ENCODE measurements around the gene NEMP1. TPM values are rescaled to one million over a fixed set of nuclear protein-coding genes. Genes with fewer than 3 reads are reported as not detected.
A peak's percentile ranks its signal among the peaks of the same experiment; 100 is the strongest.

NEMP1 gene
- total RNA-seq, 4 donors from 2014 or later, result 4.6 to 11.6 (median 5.7) TPM

DNA sequence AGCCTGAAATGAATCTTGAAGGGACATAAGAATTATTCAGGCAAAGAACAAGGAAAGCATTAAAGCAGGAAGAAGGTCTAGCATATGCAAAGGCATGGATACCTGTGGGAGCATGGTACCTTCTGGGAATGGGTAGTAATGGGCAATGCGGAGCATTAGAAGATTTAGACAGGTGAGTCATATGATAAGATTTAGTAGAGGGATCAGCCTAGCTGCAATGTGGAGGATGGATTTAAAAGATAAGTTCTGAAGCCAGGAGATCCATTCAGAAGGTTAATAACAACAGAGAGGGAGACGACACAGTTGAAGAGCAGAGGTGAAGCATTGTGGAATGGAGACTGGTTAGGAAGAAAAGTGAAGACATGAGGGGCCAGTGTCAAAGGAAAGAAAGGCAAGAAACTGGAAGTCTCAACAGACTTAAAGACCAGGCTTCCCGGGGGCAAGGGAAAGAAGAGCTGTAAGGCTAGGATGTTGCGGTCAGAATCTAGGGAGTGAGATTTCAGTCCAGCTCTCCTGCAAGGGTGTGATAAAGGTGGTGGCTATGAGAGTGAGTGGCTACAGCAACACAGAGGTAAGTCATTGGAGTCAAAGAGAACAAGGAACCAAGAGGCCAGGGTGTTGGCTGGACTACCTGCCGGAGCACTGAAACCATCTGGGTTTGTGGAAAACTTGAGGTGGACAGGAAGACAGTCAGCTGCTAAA lies 38.1 kb upstream of the NEMP1 start:
- Histone ChIP-seq H3K27ac (no peak overlapping the region), H3K4me3 (no peak overlapping the region), H3K9me3 (no peaks in the 10 kb centered on the region), H3K4me1 (peaks cover 0 to 8% (median 0%) of the 10 kb centered on the region in 4 donors), H3K27me3 (no peaks in the 10 kb centered on the region), H3K36me3 (no peaks in the 10 kb centered on the region)
- DNase-seq, result no peak
- TF ChIP-seq POLR2A (IDR thresholded peaks at IDR 0.05), result no peak
- TF ChIP-seq, protein P1, sequence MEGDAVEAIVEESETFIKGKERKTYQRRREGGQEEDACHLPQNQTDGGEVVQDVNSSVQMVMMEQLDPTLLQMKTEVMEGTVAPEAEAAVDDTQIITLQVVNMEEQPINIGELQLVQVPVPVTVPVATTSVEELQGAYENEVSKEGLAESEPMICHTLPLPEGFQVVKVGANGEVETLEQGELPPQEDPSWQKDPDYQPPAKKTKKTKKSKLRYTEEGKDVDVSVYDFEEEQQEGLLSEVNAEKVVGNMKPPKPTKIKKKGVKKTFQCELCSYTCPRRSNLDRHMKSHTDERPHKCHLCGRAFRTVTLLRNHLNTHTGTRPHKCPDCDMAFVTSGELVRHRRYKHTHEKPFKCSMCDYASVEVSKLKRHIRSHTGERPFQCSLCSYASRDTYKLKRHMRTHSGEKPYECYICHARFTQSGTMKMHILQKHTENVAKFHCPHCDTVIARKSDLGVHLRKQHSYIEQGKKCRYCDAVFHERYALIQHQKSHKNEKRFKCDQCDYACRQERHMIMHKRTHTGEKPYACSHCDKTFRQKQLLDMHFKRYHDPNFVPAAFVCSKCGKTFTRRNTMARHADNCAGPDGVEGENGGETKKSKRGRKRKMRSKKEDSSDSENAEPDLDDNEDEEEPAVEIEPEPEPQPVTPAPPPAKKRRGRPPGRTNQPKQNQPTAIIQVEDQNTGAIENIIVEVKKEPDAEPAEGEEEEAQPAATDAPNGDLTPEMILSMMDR (IDR thresholded peaks at IDR 0.05), result no peak

DNA sequence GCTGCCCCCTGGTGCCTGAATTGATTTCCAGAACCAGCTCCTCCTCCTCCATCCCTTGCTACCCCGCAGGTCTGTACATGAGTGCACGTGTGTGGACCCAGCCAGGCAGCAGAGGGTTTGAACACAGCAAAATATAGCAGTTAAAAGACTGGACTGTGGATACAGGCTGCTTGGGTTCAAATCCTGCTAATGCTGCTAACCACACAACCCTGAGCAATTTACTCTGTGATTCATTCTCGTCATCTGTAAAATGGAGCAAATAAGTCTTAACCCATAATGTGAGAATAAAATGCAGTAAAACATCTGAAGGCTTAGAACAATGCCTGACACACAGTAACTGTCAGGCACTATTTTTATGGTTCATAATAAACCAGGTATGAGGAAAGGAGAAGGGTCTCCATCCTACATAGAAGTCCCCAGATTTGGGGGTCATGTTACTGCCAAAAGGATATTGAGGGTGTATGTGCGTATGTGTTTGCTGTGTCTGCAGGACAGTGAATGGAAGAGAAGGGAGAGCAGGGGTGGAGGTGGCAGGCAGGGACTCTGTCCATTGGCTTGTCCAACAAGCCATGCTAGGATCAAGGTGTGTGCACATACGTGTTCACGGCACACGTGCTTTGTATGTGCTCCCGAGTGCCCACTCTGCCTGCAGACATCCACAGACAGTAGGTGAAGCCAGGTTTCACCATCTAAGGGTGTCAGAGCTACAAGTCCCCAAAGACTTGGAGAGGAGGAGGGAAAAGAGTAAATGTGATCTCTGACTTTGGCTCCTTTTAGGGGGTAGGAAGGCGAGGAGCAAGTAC lies 34.1 kb upstream of the NEMP1 start:
- H3K4me3 ChIP-seq, result peak overlapping the region; percentile 74 to 81 (median 76)
- TF ChIP-seq POLR2A (IDR thresholded peaks at IDR 0.05), result no peak
- TF ChIP-seq, protein P1 (IDR thresholded peaks at IDR 0.05), result peak in 2 of 6 experiments; percentile 74 to 83
- peaks cover 0 to 7% (median 0%) of the 10 kb centered on the region in 3 donors for H3K36me3 ChIP-seq
- H3K9me3 ChIP-seq, result no peaks in the 10 kb centered on the region
- no peaks in the 10 kb centered on the region for H3K27me3 ChIP-seq
- peaks cover 0 to 34% (median 5%) of the 10 kb centered on the region in 4 donors for H3K4me1 ChIP-seq
- no peak for DNase-seq
- H3K27ac ChIP-seq, result peak overlapping the region; percentile 98 to 99 (median 98)

DNA sequence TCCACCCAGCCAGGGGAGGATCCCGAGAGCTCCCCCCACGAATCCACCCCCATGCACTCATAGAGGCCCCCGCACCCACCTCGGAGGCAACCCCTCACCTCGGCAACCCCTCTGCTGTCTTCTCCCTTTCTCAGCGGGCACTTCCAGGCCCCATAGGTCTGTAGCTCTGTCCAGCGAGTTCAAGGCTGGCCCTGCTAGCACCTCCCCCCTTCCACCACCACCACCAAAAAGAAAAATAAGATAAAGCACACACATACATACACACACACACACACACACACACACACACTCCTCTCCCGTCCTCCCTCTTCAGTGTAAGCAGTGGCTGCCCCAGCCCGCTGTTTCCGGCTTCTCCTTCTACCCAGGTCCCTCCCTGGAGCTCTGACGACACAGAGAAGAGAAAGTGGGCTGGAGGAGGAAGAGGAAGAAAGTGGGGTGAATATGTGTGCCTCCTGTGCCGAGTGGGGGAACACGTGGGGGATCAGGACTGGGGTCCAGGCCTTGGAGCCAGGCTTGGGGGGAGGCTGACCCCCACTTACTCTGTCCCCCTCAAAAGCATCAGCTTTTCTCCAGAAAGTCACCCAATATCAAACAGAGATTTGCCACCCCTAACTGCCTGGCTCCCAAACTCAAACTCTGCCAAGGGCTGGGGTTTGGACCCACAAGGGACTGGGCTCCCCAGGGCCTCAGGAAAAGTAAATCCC lies 32.6 kb upstream of the NEMP1 start, which contains the start of gene STAT6:
STAT6 (minus strand) TSS at position 332 of the 704 bp plus-strand sequence. CDS start 3,084 bp downstream, outside the sequence.
- peaks cover 0 to 48% (median 5%) of the 10 kb centered on the region in 4 donors for H3K4me1 ChIP-seq
- TF ChIP-seq, protein P1 (IDR thresholded peaks at IDR 0.05), result no peak
- peak; percentile 58 to 79 for TF ChIP-seq POLR2A (IDR thresholded peaks at IDR 0.05)

DNA sequence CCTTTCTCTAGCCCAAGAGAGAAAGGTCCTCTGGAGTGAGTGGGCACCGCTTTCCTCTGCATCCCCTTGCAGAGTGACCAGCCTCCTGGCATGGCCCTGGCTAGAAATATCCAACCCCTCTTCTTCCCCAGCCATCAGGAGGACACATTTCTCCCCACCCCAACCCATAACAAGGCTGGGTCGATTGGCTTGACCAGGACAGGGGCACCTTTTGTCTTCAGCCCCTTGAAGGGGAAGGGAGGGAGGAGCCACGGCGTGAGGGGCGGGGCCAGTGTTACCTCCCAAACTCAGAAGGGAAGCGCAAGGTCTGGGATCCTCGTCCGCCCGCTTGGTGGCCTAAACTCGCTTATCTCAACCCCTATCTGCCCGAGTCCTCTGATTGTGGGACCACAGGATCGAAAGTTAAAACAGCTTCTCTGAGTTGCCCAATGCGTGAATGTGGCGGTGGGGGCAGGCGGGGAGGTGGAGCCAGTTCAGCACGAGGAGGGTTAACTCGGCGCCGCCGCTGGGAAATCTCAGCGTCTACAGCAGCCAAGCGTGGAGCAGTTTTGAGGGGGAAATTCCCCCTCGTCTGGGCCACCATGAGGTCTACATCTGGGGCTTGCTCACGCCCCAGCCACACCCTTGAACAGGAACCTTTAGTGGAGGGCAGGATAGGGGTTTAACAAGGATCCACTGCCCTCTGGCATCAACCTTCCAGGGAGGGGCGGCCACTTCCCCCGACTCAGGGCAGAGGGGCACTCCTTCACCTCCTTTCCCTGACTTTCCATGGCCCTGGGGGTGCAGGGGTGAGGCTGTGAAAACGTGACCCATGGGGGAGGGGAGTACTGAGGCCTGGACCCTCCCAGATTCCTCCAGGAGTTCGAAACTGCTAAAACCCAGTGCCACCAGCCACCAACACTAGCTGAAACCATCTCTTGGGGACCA lies 31.8 kb upstream of the NEMP1 start:
- Histone ChIP-seq H3K27ac (peak overlapping the region; percentile 98 to 99 (median 98)), H3K27me3 (no peaks in the 10 kb centered on the region), H3K4me1 (peaks cover 0 to 49% (median 5%) of the 10 kb centered on the region in 4 donors), H3K36me3 (peaks cover 0 to 30% (median 0%) of the 10 kb centered on the region in 3 donors), H3K9me3 (no peaks in the 10 kb centered on the region), H3K4me3 (peak overlapping the region; percentile 74 to 81 (median 76))
- no peak for TF ChIP-seq POLR2A (IDR thresholded peaks at IDR 0.05)
- TF ChIP-seq, protein P1 (IDR thresholded peaks at IDR 0.05), result peak in 1 of 6 experiments; percentile 2
- peak; percentile 78 to 93 (median 89) for DNase-seq

More for the DNA sequence above, 32.6 kb upstream of the NEMP1 start, which contains the start of gene STAT6:
- Histone ChIP-seq H3K27ac (peak within 1 kb of the TSS; percentile 98 to 99 (median 98)), H3K36me3 (peaks cover 0 to 22% (median 0%) of the 10 kb centered on the region in 3 donors), H3K4me3 (peak within 1 kb of the TSS; percentile 74 to 81 (median 76)), H3K9me3 (no peaks in the 10 kb centered on the region), H3K27me3 (no peaks in the 10 kb centered on the region)
- DNase-seq, result peak; percentile 85 to 96 (median 93)
